SK-N-MC (cell line): ENCODE data around the gene PHKG2.
"Not testable (repeated sequence)": the region's sequence is repeated elsewhere in the genome, so short reads cannot be mapped to it uniquely, and the experiment has no call there.

Source experiments
- DNase-seq: peaks from one replicate; pipeline ENCODE4 v3.0.0-alpha.2; 2011; ENCODE audit warnings: low read depth, low spot score
- H3K27ac ChIP-seq: fragments of 200-600 bp; sonication (generic); 2 replicates; pipeline ENCODE4 v1.5.1; 2016; ENCODE audit warnings: mixed run types
- H3K36me3 ChIP-seq: fragments of 200-600 bp; sonication (generic); 2 replicates; pipeline ENCODE4 v1.6.1; 2017; ENCODE audit warnings: antibody characterized with exemption, low read length, mixed read lengths; ENCODE audit not compliant: insufficient read depth
- H3K4me3 ChIP-seq: fragments of 200-600 bp; sonication (generic); 2 replicates; pipeline ENCODE4 v1.5.1; 2016
- H3K9ac ChIP-seq: fragments of 200-600 bp; sonication (generic); 2 replicates; pipeline ENCODE4 v1.8.0; 2017; ENCODE audit warnings: mixed run types, mixed read lengths; ENCODE audit not compliant: insufficient read length
- H3K9me3 ChIP-seq: fragments of 200-600 bp; sonication (generic); 2 replicates; pipeline ENCODE4 v1.6.1; 2017; ENCODE audit warnings: low read depth, mild to moderate bottlenecking, antibody characterized with exemption, low read length, moderate library complexity, mixed read lengths
- EZH2 ChIP-seq: fragments of 200-600 bp; sonication (generic); IDR thresholded peaks from one replicate; pipeline ENCODE4 v1.6.1; 2017; ENCODE audit warnings: antibody characterized with exemption
- FOXP2 ChIP-seq: optimal IDR thresholded peaks from 2 replicates; pipeline ENCODE3; 2011; ENCODE audit warnings: mild to moderate bottlenecking, moderate library complexity; ENCODE audit not compliant: insufficient read depth; ENCODE audit errors: extremely low read length, control extremely low read depth
- POLR2AphosphoS5 ChIP-seq: IDR thresholded peaks from 2 replicates; pipeline ENCODE4 v1.6.1; 2012; ENCODE audit warnings: mild to moderate bottlenecking, low read depth, low read length, borderline replicate concordance

The PHKG2 gene

DNA sequence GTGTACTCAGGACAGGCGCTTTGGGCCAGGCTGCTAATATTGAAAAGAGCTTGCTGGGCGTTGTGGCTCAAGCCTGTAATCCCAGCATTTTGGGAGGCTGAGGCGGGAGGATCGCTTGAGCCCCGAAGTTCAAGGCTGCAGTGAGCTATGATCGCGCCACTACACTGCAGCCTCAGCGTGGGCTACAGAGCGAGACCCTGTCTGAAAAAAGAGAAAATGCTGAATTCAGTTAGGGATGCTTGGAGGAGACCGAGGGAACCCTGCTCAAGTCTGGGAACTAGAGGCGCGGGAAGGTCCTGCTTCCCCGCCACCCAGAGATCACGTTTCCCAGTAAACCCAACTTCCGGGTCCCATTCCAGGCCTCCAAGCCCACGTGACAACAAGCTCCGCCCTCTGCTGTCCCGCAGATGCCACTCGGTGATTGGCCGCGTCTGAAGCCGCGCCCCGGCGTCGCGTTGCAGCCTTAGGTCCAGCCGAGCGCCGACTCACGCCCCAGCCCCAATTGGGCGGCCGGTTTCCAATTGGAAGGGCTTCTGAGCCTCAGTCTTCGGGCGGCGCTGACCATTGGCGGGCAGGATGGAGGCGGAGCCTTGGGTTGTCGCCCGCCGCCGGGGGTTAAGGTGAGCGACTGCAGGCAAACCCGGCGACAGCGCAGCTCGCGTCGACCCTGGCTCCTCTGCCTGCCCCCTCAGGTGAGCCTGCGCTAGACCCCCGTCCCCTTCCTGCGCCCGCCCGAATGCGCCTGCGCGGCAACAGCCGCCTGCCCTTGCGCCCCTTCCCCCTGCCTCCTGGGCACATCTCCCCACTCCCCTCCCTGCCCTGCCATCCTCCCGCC is at the start of gene PHKG2:
TSS of gene PHKG2 (plus strand) at position 627 of the 835 bp plus-strand sequence. CDS start 396 bp downstream, outside the sequence.
- H3K27ac ChIP-seq: peak within 1 kb of the TSS; percentile 74
- TF ChIP-seq EZH2 (no peak), POLR2AphosphoS5 (peak; percentile 85)
- H3K9ac ChIP-seq: peak within 1 kb of the TSS; percentile 77
- peak; percentile 88 for DNase-seq
- H3K9me3 ChIP-seq: no peaks in the 10 kb centered on the region
- H3K4me3 ChIP-seq: peak within 1 kb of the TSS; percentile 86
- peaks cover 15% of the 10 kb centered on the region; the same call in 1 of the 2 replicates for H3K36me3 ChIP-seq

DNA sequence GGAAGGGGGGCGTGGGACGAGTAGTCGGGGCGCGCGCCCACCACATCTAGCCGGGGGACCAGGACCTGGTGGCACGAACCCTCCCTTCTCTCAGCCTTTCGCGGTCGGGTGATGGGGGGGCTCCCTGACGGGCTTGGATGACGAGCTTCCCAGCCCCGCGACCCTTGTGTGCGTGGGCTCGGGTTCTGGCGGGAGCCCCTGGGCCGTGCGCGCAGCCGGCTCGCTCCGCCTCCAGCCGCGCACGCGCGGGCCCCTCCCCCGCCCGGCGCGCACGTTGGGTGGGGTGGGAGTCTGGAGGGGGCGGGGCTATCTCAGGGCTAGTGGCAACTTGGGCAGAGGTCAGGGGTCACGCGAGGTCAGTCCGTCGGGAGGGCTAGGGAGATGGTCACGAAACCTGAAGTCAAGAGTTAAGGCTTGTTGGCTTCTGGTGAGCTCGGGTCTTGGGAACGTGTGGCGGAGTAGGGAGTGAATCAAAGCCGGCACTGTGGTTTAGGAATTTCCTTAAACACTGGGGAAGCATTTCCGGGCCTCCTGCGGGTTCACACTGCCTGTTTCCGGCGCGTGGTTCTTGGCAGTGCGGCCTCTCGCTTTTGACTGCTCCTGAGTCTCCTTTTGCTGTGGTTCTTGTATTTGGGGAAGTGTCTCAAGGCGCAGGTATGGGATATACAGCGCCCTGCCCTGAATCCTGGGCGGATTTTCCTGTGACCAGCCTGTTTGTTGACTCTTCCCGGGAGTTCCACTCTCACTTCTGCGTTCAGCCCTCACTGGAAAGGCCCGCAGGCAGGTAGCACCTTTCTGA is 49.2 kb upstream of the PHKG2 start, which contains the start of gene SRCAP:
TSS of gene SRCAP (plus strand) at position 356 of the 799 bp plus-strand sequence. CDS start 1,654 bp downstream, outside the sequence.
- Histone ChIP-seq H3K9me3 (no peaks in the 10 kb centered on the region), H3K9ac (peak within 1 kb of the TSS; percentile 100), H3K27ac (peak within 1 kb of the TSS; percentile 99), H3K36me3 (peaks cover 39% of the 10 kb centered on the region), H3K4me3 (peak within 1 kb of the TSS; percentile 99)
- peak; percentile 85 for DNase-seq
- TF ChIP-seq POLR2AphosphoS5 (no peak; the same call in none of the 2 replicates), EZH2 (no peak)

GRCh38 chr16:30699615-30700099 is 48.6 kb upstream of the PHKG2 start:
- no peak for DNase-seq
- peak overlapping the region; percentile 100 for H3K9ac ChIP-seq
- H3K27ac ChIP-seq: peak overlapping the region; percentile 99
- TF ChIP-seq FOXP2 (no peak), POLR2AphosphoS5 (no peak), EZH2 (no peak)
- H3K36me3 ChIP-seq: peaks cover 45% of the 10 kb centered on the region
- peak overlapping the region; percentile 99 for H3K4me3 ChIP-seq
- no peaks in the 10 kb centered on the region for H3K9me3 ChIP-seq

GRCh38 chr16:30700491-30700890 is 47.7 kb upstream of the PHKG2 start:
- Histone ChIP-seq H3K9ac (peak overlapping the region; percentile 100), H3K36me3 (peaks cover 52% of the 10 kb centered on the region), H3K27ac (no peak overlapping the region), H3K9me3 (no peaks in the 10 kb centered on the region), H3K4me3 (peak overlapping the region; percentile 99)
- DNase-seq: no peak
- TF ChIP-seq POLR2AphosphoS5: no peak
- TF ChIP-seq FOXP2: no peak
- no peak for TF ChIP-seq EZH2

GRCh38 chr16:30700971-30701370 is 47.3 kb upstream of the PHKG2 start:
- no peak overlapping the region for H3K4me3 ChIP-seq
- H3K9me3 ChIP-seq: no peaks in the 10 kb centered on the region
- TF ChIP-seq EZH2 (no peak), POLR2AphosphoS5 (no peak), FOXP2 (no peak)
- no peak overlapping the region for H3K27ac ChIP-seq
- no peak overlapping the region for H3K9ac ChIP-seq
- no peak for DNase-seq
- H3K36me3 ChIP-seq: peaks cover 57% of the 10 kb centered on the region

- H3K9me3 ChIP-seq, H3K27ac ChIP-seq, H3K9ac ChIP-seq, DNase-seq, H3K4me3 ChIP-seq: not testable (repeated sequence)
- peaks cover 78% of the 10 kb centered on the region for H3K36me3 ChIP-seq
Measured at GRCh38 chr16:30703071-30703470, 45.2 kb upstream of the PHKG2 start.

GRCh38 chr16:30703971-30704370 is 44.3 kb upstream of the PHKG2 start:
- Histone ChIP-seq H3K27ac (no peak overlapping the region), H3K4me3 (no peak overlapping the region), H3K9ac (no peak overlapping the region), H3K36me3 (peaks cover 85% of the 10 kb centered on the region), H3K9me3 (no peaks in the 10 kb centered on the region)
- TF ChIP-seq EZH2 (no peak), FOXP2 (no peak), POLR2AphosphoS5 (no peak)
- DNase-seq: no peak

- Histone ChIP-seq H3K4me3 (no peak overlapping the region), H3K9me3 (no peaks in the 10 kb centered on the region), H3K27ac (no peak overlapping the region), H3K9ac (no peak overlapping the region), H3K36me3 (peaks cover 90% of the 10 kb centered on the region)
- TF ChIP-seq EZH2: no peak
- no peak for TF ChIP-seq FOXP2
- TF ChIP-seq POLR2AphosphoS5: no peak
- DNase-seq: no peak
Measured at GRCh38 chr16:30706046-30706445, 42.2 kb upstream of the PHKG2 start.

GRCh38 chr16:30710971-30711370 is 37.3 kb upstream of the PHKG2 start:
- Histone ChIP-seq H3K36me3 (peaks cover 92% of the 10 kb centered on the region), H3K4me3 (no peak overlapping the region), H3K9me3 (no peaks in the 10 kb centered on the region), H3K27ac (no peak overlapping the region), H3K9ac (no peak overlapping the region)
- TF ChIP-seq POLR2AphosphoS5: no peak
- no peak for DNase-seq
